A549 (cell line): ENCODE results near the gene LCE3D. TPM values are rescaled to one million over a fixed set of nuclear protein-coding genes. Genes with fewer than 3 reads are reported as not detected.

Source experiments
- ATAC-seq, 2 experiments: fragments of 200-7000 bp in 1 of 2; fragments of >200 bp in 1 of 2; cut with Nextera tagmentation in 1 of 2; cut with Tn5 transposase in 1 of 2; 3 replicates each; pipeline versions ENCODE4 v1.8.0 to v1.9.1; 2018 to 2020; ENCODE audit warnings: mild to moderate bottlenecking in 1 of 2, moderate library complexity in 1 of 2
- CTCF ChIA-PET: fragments of 300-600 bp; sonication (Branson Sonifier 250); formaldehyde crosslinking; extraction: SDS; loops from one replicate; lab custom pipeline; 2021; ENCODE audit warnings: antibody characterized with exemption, inconsistent platforms; lab: Yijun Ruan, JAX
- POLR2A ChIA-PET: fragments of 350-600 bp; formaldehyde crosslinking; extraction: SDS; loops from one replicate; lab custom pipeline; 2021; ENCODE audit warnings: antibody characterized with exemption, inconsistent platforms; lab: Yijun Ruan, JAX
- DNase-seq, 2 experiments: peaks; one replicate each; pipeline versions ENCODE4 v3.0.0 to v3.0.0-alpha.2; 2011 to 2016; ENCODE audit warnings: low read depth in 1 of 2, low spot score in 1 of 2
- FAIRE-seq: peaks from 2 replicates; lab custom pipeline; 2011; peaks lifted over from hg19 to GRCh38; lab: Jason Lieb, UNC
- H3K27ac ChIP-seq, 2 experiments: fragments of >200 bp; sonication (Bioruptor Twin); formaldehyde crosslinking; 3 replicates each; pipeline ENCODE4 v1.5.1; 2016 to 2017
- H3K4me1 ChIP-seq: fragments of >200 bp; sonication (Bioruptor Twin); formaldehyde crosslinking; 3 replicates; pipeline ENCODE4 v1.6.1; 2016
- H3K4me2 ChIP-seq: fragments of >200 bp; sonication (Bioruptor Twin); formaldehyde crosslinking; 3 replicates; pipeline ENCODE4 v1.6.1; 2016
- H3K4me3 ChIP-seq: fragments of >200 bp; sonication (Bioruptor Twin); formaldehyde crosslinking; 3 replicates; pipeline ENCODE4 v1.5.1; 2016
- H3K9me3 ChIP-seq: fragments of >200 bp; sonication (Bioruptor Twin); formaldehyde crosslinking; 3 replicates; pipeline ENCODE4 v1.6.1; 2016
- BCL3 ChIP-seq: fragments of >200 bp; sonication (Bioruptor Twin); formaldehyde crosslinking; IDR thresholded peaks from 3 replicates; pipeline ENCODE4 v1.6.1; 2016
- EHMT2 ChIP-seq: fragments of 200-600 bp; sonication (generic); IDR thresholded peaks from 2 replicates; pipeline ENCODE4 v1.6.1; 2016; ENCODE audit warnings: antibody characterized with exemption, low read depth, mild to moderate bottlenecking, moderate library complexity
- EP300 ChIP-seq, 2 experiments: fragments of >200 bp; sonication (Bioruptor Twin); formaldehyde crosslinking; IDR thresholded peaks; 2 replicates in 1 of 2; 3 replicates in 1 of 2; pipeline ENCODE4 v1.6.1; 2016 to 2017
- ESRRA ChIP-seq: fragments of 150-350 bp; IDR thresholded peaks from 2 replicates; pipeline ENCODE4 v1.6.1; 2014; ENCODE audit warnings: mild to moderate bottlenecking, low read length, borderline replicate concordance
- FOSB ChIP-seq: fragments of 250-450 bp; sonication (Bioruptor Pico); IDR thresholded peaks from 2 replicates; pipeline ENCODE4 v1.5.0; 2020; ENCODE audit warnings: mild to moderate bottlenecking, moderate library complexity
- GATA3 ChIP-seq: IDR thresholded peaks from 2 replicates; pipeline ENCODE4 v1.6.1; 2012; ENCODE audit warnings: borderline replicate concordance
- HDAC2 ChIP-seq: fragments of 200-600 bp; sonication (generic); IDR thresholded peaks from 2 replicates; pipeline ENCODE4 v1.6.1; 2016
- HOXB13 ChIP-seq: fragments of 250-450 bp; sonication (Bioruptor Pico); IDR thresholded peaks from 2 replicates; pipeline ENCODE4 v1.5.0; 2020; ENCODE audit warnings: low read depth, mild to moderate bottlenecking, moderate library complexity
- KDM1A ChIP-seq: fragments of 200-600 bp; sonication (generic); IDR thresholded peaks from 2 replicates; pipeline ENCODE4 v1.6.1; 2016; ENCODE audit warnings: low read depth, mild to moderate bottlenecking
- NR3C1 ChIP-seq: fragments of >200 bp; sonication (Bioruptor Twin); formaldehyde crosslinking; IDR thresholded peaks from 3 replicates; pipeline ENCODE4 v1.6.1; 2017
- PHF8 ChIP-seq: fragments of 200-600 bp; sonication (generic); IDR thresholded peaks from 2 replicates; pipeline ENCODE4 v1.6.1; 2016; ENCODE audit warnings: low read depth, mild to moderate bottlenecking, antibody characterized with exemption, moderate library complexity, borderline replicate concordance
- RARB ChIP-seq: fragments of 250-450 bp; sonication (Bioruptor Pico); IDR thresholded peaks from 2 replicates; pipeline ENCODE4 v1.8.0; 2021; ENCODE audit warnings: mild to moderate bottlenecking, moderate library complexity
- RFX5 ChIP-seq: fragments of 450-650 bp; IDR thresholded peaks from 2 replicates; pipeline ENCODE4 v1.7.1; 2014; ENCODE audit warnings: antibody characterized with exemption, mild to moderate bottlenecking, moderate library complexity
- TFCP2L1 ChIP-seq: fragments of 250-450 bp; sonication (Bioruptor Pico); IDR thresholded peaks from 2 replicates; pipeline ENCODE4 v1.5.0; 2021; ENCODE audit warnings: mild to moderate bottlenecking
- ZFP36 ChIP-seq: fragments of 450-650 bp; IDR thresholded peaks from 2 replicates; pipeline ENCODE4 v1.6.1; 2014; ENCODE audit warnings: borderline replicate concordance; ENCODE audit not compliant: partially characterized antibody
- WGBS: methylation state at CpG from one replicate; pipeline ENCODE4 v1.1.6; 2017; ENCODE audit errors: missing lambda C conversion rate; 5-methylcytosine and 5-hydroxymethylcytosine counted together
- polyA plus RNA-seq, 4 experiments: library from polyadenylated mRNA; depleted of rRNA in 3 of 4; stranded (reverse); fragments of >200 nt; fragmentation: RNase III in 1 of 4; extraction: RNeasy Plus Mini Kit Qiagen cat#74134 plus additional on column Dnase treatment in 1 of 4; gene quantifications; 2 replicates in 3 of 4; 3 replicates in 1 of 4; pipeline ENCODE4 v1.2.3, GENCODE V29; 2011 to 2017
- TF ChIP-seq, protein P1 (sequence below): fragments of 150-350 bp; IDR thresholded peaks from 2 replicates; pipeline ENCODE4 v1.6.1; 2014; ENCODE audit warnings: low read depth, mild to moderate bottlenecking, low read length
- TF ChIP-seq, protein P2 (sequence below): fragments of 200-600 bp; sonication (generic); IDR thresholded peaks from 2 replicates; pipeline ENCODE4 v1.6.1; 2016; ENCODE audit warnings: antibody characterized with exemption, mild to moderate bottlenecking, moderate library complexity
- TF ChIP-seq, protein P3 (sequence below): fragments of >200 bp; sonication (Bioruptor Twin); formaldehyde crosslinking; IDR thresholded peaks from 3 replicates; pipeline ENCODE4 v1.5.1; 2016

Gene LCE3D
- polyA plus RNA-seq, 2 of the 4 experiments (the other 2 are of a cell fraction) = 0.23 to 0.39 TPM

DNA sequence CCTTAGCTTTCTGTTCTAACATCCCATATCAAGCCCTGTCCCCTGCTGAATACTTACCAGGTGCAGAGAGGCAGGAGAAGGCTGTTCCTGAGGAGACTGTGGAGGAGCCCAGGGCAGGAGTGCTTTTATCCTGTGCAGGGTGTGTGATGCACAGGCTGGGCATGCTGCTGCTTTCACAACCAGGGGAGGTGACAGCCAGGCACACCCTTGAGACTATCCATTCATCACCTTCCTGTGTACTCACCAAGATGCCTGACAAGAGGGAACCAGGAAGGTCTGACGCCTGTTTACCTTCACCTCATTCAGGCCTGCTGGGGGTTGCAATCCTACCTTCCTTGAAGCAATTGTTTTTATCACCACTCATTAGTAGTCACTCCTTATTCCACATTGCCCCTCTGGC lies 13.6 kb downstream of the LCE3D start, which contains the start of gene LCE3E:
LCE3E (minus strand) TSS at position 100 of the 400 bp plus-strand sequence. CDS start 572 bp downstream, outside the sequence.
- POLR2A ChIA-PET = no interaction called here
- Histone ChIP-seq H3K4me2 (no peak within 1 kb of the TSS), H3K4me1 (no peaks in the 10 kb centered on the region)
- CTCF ChIA-PET = interaction anchor here (1.0 kb wide), 1 partner anchor 33 kb away, joined by 5 read pairs; no protein-coding TSS in a partner anchor
- DNase-seq = no peak
- TF ChIP-seq, protein P1, sequence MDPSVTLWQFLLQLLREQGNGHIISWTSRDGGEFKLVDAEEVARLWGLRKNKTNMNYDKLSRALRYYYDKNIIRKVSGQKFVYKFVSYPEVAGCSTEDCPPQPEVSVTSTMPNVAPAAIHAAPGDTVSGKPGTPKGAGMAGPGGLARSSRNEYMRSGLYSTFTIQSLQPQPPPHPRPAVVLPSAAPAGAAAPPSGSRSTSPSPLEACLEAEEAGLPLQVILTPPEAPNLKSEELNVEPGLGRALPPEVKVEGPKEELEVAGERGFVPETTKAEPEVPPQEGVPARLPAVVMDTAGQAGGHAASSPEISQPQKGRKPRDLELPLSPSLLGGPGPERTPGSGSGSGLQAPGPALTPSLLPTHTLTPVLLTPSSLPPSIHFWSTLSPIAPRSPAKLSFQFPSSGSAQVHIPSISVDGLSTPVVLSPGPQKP = no peak
- TF ChIP-seq BCL3 = no peak
- no peak for TF ChIP-seq KDM1A
- TF ChIP-seq, protein P2, sequence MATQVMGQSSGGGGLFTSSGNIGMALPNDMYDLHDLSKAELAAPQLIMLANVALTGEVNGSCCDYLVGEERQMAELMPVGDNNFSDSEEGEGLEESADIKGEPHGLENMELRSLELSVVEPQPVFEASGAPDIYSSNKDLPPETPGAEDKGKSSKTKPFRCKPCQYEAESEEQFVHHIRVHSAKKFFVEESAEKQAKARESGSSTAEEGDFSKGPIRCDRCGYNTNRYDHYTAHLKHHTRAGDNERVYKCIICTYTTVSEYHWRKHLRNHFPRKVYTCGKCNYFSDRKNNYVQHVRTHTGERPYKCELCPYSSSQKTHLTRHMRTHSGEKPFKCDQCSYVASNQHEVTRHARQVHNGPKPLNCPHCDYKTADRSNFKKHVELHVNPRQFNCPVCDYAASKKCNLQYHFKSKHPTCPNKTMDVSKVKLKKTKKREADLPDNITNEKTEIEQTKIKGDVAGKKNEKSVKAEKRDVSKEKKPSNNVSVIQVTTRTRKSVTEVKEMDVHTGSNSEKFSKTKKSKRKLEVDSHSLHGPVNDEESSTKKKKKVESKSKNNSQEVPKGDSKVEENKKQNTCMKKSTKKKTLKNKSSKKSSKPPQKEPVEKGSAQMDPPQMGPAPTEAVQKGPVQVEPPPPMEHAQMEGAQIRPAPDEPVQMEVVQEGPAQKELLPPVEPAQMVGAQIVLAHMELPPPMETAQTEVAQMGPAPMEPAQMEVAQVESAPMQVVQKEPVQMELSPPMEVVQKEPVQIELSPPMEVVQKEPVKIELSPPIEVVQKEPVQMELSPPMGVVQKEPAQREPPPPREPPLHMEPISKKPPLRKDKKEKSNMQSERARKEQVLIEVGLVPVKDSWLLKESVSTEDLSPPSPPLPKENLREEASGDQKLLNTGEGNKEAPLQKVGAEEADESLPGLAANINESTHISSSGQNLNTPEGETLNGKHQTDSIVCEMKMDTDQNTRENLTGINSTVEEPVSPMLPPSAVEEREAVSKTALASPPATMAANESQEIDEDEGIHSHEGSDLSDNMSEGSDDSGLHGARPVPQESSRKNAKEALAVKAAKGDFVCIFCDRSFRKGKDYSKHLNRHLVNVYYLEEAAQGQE = no peak
- TF ChIP-seq HOXB13 (CRISPR knock-in tag) = no peak
- no peak for TF ChIP-seq RARB (CRISPR knock-in tag)
- no peak for TF ChIP-seq EHMT2
- no peak for TF ChIP-seq ZFP36
- TF ChIP-seq FOSB (CRISPR knock-in tag) = no peak
- no peak for TF ChIP-seq EP300 (IDR thresholded peaks at IDR 0.05)
- TF ChIP-seq NR3C1 = no peak
- no peak for TF ChIP-seq GATA3
- TF ChIP-seq RFX5 = no peak
- no peak for TF ChIP-seq ESRRA
- TF ChIP-seq PHF8 = no peak
- no peak for TF ChIP-seq HDAC2
- TF ChIP-seq TFCP2L1 (CRISPR knock-in tag) = no peak
- TF ChIP-seq, protein P3, sequence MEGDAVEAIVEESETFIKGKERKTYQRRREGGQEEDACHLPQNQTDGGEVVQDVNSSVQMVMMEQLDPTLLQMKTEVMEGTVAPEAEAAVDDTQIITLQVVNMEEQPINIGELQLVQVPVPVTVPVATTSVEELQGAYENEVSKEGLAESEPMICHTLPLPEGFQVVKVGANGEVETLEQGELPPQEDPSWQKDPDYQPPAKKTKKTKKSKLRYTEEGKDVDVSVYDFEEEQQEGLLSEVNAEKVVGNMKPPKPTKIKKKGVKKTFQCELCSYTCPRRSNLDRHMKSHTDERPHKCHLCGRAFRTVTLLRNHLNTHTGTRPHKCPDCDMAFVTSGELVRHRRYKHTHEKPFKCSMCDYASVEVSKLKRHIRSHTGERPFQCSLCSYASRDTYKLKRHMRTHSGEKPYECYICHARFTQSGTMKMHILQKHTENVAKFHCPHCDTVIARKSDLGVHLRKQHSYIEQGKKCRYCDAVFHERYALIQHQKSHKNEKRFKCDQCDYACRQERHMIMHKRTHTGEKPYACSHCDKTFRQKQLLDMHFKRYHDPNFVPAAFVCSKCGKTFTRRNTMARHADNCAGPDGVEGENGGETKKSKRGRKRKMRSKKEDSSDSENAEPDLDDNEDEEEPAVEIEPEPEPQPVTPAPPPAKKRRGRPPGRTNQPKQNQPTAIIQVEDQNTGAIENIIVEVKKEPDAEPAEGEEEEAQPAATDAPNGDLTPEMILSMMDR = no peak
- TF ChIP-seq, all 56 proteins: peak for 0
- ATAC-seq (no peak; a peak in 1 of 6 replicates), FAIRE-seq (no peak)
- Histone ChIP-seq H3K4me3 (no peak within 1 kb of the TSS), H3K9me3 (peaks cover 14% of the 10 kb centered on the region; the same call in 2 of the 3 replicates), H3K27ac (no peak within 1 kb of the TSS)
- WGBS = 35% methylated on average over 1 of the region's 1 CpG
